GM21390 (cell line): ENCODE data around the gene PSMB2.

Experiments
- ATAC-seq: cut with Tn5 transposase; IDR thresholded peaks from one replicate; pipeline ENCODE4 v1.9.1; 2021; ENCODE audit not compliant: unreplicated experiment

Gene PSMB2

GRCh38 chr1:35644204-35644603, 2.9 kb upstream of the PSMB2 start:
- ATAC-seq = no peak

DNA sequence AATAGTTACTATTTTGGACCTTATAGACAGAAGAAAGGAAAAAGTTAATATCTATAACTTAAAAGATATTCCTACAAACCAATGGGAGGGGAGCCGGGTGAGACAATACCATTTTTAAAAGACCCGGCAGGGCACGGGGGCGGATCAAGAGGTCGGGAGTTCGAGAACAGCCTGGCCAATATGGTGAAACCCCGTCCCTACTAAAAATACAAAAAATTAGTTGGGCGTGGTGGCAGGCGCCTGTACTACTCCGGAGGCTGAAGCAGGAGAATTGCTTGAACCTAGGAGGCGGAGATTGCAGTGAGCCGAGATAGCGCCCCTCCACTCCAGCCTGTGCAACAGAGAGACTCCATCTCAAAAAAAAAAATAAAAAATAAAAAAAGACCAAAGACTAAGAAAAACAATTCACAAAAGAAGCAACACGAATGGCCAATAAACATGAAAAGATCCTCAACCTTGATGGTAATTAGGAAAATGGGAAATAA, 1.2 kb upstream of the PSMB2 start:
- no peak for ATAC-seq

GRCh38 chr1:35640380-35641232, 720 bp downstream of the PSMB2 start:
- ATAC-seq = no peak

DNA sequence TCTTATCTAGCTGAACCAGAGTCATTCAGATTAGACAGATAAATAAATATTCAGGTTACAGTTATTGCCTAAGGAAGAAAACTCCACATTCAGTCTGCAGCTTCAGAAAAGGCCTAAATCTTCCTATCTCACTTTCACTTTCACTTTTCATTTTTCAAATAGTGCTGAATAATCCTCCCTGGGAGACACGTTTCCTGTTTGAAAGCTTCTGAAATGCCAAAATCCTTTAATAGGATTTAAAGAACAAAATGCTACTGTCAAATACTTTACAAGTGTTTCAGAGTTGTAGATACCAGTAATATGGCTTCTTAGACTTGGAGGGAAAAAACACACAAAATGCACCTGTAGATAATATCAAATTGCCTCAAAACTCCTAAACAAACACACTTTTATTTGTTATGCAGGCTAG, 3.9 kb downstream of the PSMB2 start:
- ATAC-seq = no peak

DNA sequence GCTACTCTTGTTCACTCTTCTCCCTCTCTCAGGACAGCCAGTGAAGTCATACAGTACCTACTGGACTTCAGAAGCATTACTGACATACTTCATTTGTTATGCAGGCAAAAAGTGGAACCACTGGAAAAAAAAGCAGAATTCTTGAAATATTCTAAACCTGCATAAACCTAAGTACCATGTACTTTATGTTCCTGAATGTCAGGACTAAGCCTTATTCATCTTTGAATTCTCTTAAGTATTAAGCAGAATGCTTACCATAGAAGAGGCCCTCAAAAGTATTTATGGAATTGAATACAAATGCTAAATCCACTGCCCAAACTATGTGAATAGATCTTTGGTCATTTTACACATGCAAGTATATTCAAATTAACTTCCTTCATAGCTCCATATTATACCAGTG, 7.8 kb downstream of the PSMB2 start:
- no peak for ATAC-seq

DNA sequence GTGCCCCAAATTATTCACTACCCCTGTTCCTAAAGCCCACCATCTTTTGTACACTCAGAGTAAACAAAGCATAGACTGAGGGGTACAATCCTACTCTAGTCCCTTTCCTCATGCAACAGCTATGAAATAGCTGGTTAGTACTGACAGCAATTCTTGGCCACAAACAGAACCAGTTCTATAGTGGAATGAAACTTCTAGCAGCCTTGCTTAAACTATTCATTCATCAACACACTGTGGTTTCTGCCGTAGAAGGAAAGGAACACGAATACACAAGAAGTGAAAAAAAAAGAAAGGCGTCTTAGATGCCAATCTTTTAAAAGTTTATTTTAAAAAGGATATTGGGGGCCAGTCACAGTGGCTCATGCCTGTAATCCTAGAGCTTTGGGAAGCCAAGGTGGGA, 9.9 kb downstream of the PSMB2 start:
- no peak for ATAC-seq

DNA sequence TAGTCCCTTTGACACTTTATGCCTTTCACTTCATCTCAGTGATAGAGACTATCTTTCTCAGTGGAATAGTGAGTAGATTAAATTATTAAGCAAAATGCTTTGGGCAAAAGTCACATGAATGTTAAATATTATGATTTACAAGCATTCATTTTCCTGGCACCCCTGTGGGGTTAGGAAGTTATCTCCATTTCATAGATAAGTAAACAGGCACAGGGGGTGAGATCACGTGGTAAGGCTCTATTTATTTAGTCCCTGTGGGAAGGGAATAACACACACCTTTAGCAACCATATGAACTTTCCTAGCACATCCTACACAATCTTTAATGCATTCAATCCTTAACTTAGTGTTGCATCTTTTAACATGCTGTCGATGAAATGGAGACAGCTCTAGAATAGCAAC, 12.3 kb downstream of the PSMB2 start:
- ATAC-seq = no peak

DNA sequence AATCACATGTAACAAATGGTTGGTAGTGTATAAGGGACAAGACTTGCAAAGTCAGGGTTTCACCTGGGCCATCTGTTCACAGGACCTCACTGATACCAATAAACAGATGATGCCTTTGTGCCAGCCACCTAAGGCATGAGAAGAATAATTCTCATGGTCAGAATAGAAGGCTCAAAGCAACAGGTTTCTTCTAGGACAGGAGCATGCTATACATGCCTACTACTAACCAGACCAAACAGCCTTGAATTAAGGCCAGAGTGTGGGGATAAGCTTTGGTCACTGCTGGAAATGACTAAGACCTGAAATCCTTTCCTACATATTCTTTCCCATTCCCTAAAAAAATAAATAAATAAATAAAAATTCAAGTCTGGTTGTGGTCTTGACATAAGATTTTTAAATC, 17.5 kb downstream of the PSMB2 start:
- ATAC-seq = no peak

DNA sequence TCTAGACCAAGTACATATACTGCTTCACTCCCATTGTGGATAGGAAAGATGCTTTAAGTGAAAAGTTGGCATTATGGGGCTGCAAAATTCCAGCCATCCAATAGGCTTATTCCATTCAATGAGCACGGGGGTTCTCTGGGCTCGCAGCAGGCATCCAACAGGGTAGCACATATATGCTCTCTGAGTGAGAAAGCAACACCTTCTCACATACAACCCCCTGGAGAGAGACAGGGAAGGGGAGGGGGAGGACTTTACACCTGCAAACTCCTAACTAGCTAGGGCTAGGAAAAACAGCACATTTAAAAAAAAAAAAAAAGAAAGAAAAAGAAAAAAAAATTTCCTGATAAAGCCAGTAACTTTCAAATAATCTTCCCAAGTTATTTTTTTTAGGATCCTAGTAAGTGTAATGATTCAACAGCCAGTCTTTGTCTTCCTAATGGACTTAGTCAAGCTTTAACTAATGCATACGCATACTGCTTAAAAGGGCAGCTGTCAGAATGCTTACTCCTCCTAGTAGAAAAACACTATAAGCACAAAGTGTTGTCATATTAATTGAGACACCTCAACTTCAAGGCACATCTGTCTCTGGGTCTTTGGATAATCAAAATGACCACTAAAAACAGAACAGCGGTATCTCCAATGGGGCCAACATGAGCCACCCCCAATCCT, 18.7 kb downstream of the PSMB2 start:
- ATAC-seq = no peak

GRCh38 chr1:35619237-35620121, 21.8 kb downstream of the PSMB2 start:
- no peak for ATAC-seq

- no peak for ATAC-seq
Measured at GRCh38 chr1:35615440-35615839, 25.9 kb downstream of the PSMB2 start.

DNA sequence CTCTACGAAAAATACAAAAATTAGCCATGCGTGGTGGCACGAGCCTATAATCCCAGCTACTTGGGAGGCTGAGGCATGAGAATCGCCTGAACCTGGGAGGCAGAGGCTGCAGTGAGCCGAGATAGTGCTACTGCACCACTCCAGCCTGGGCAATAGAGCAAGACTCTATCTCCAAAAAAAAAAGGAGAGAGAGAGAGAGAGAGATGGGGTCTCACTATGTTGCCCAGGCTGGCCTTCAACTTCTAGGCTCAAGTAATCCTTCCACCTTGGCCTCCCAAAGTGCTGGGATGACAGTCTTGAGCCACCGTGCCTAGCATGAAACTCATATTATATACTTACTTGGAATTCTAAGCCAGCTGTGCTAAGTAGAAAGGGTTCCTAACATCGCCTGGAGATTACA, 29.7 kb downstream of the PSMB2 start:
- ATAC-seq = no peak

GRCh38 chr1:35605867-35606182, 35.5 kb downstream of the PSMB2 start:
- no peak for ATAC-seq

GRCh38 chr1:35605071-35605866, 36.1 kb downstream of the PSMB2 start:
- no peak for ATAC-seq

DNA sequence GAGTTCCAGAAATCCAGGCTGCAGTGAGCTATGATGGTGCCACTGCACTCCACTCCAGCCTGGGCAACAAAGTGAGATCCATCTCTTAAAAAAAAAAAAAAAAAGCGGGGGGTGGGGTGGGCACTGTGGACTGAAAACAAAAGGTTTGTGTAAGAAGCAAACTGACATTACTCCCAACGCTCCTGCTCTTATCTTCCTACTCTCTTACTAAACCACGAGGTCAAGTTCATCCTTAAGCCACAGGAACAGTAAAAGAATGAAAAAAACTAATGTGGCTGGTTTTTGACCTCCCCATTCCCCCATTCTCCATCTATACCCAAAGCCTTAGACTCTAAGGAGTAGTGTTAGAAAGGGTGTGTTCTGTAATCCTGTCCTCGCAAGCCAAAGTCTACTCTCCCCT, 37.4 kb downstream of the PSMB2 start:
- no peak for ATAC-seq

DNA sequence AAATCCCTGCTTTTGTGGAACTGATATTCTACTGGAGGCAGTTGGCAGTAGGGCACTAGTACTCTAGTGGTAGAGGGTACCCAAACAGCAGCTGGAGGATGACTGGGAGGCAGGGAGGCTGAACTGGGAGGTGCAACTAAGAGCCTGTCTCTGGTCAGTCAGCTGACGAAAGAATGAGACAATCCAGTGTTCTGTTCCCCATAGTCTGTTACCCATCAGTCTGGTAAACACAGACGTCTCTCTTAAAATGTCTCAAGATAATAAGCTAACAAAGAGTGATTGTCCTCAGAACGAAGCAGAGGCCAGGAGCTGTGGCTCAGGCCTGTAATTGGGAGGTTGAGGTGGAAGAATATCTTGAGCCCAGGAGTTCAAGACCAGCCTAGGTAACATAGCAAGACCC, 37.9 kb downstream of the PSMB2 start:
- ATAC-seq = no peak

DNA sequence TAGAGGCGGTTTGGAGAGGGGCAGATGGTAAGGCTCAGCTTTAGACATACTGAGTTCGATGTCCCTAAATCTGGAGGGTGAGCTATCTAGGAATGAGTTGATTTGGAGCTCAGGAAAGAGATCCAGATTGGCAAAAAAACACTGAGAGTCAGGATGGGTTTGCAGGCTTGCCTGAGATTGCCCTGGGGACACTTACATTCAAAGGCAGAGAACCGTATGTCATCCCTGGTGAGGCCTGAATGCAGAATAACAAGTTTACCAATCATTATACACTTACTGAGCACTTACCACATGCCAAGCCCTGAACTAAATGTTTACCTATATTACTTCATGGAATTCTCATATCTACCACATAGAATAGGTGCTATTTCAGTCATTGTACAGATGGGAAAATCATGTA, 40.7 kb downstream of the PSMB2 start:
- no peak for ATAC-seq

- no peak for ATAC-seq
Measured at GRCh38 chr1:35599411-35599810, 41.9 kb downstream of the PSMB2 start.

DNA sequence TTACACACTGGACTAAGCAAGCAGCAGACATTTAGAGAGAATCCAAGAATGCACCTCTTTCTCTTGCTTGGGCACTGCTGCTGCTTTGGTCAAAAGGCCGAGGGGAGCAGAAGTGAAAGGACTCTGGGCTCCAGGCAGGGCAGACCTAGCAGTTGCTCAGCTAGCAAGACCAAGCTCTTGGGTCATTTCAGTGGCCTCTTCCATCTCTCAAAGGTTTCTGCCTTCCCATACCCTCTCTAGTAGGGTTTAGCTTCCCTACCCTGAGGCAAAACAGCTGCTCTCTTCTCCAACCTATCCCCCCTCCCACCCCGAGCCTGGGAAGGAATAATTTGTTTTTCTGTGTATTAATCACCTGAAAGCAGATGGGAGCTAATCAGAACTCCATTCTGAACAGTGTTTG, 42.4 kb downstream of the PSMB2 start:
- ATAC-seq = no peak

- no peak for ATAC-seq
Measured at GRCh38 chr1:35597870-35598269, 43.5 kb downstream of the PSMB2 start.

GRCh38 chr1:35595684-35596083, 45.6 kb downstream of the PSMB2 start:
- ATAC-seq = no peak
